Measurements from ENCODE around the gene TRERF1. TPM values are rescaled to one million over a fixed set of nuclear protein-coding genes. Genes with fewer than 3 reads are reported as not detected.
"Not testable (repeated sequence)": the region's sequence is repeated elsewhere in the genome, so short reads cannot be mapped to it uniquely, and the experiment has no call there.

The TRERF1 gene
- total RNA-seq, 5 donors from 2014 or later (not counting 1 experiment from before 2014, with no cell fraction given) = 20.5 to 52.2 (median 25.6) TPM

- DNase-seq (no peak), ATAC-seq (replicated peaks in 1 of 4) (no peak)
- H3K4me3 Mint-ChIP-seq = no peak overlapping the region
- ChIA-PET CTCF (interaction anchor here in 1 of 2 donors (0.5 kb wide), 1 partner anchor 20 kb away, joined by 3 read pairs; no protein-coding TSS in a partner anchor), POLR2A (no interaction called here)
- Histone ChIP-seq H3K4me1 (ENCODE audit: control insufficient read depth in 1 of 2, extremely low read depth in 1 of 2, insufficient read depth in 2 of 2, low read length in 2 of 2) (no peaks in the 10 kb centered on the region), H3K4me3 (ENCODE audit: control insufficient read depth in 1 of 2, extremely low read depth in 1 of 2, low read length in 1 of 2) (no peak overlapping the region), H3K36me3 (ENCODE audit: control insufficient read depth in 2 of 2, extremely low read depth in 1 of 2, insufficient read depth in 1 of 2, low read length in 1 of 2) (no peaks in the 10 kb centered on the region), H3K27me3 (replicated peaks in 1 of 2; ENCODE audit: control insufficient read depth in 2 of 2, extremely low read depth in 1 of 2, insufficient read depth in 2 of 2, low read length in 1 of 2) (no peaks in the 10 kb centered on the region), H3K9me3 (no peaks in the 10 kb centered on the region), H3K27ac (ENCODE audit: low read length) (no peak overlapping the region)
- H3K36me3 Mint-ChIP-seq = no peaks in the 10 kb centered on the region
- H3K4me1 Mint-ChIP-seq = no peaks in the 10 kb centered on the region
- H3K27me3 Mint-ChIP-seq = no peaks in the 10 kb centered on the region
- no peak overlapping the region for H3K27ac Mint-ChIP-seq
- no CpG with 5 or more reads among the region's 1 CpG for WGBS (ENCODE audit: insufficient coverage)
- H3K9me3 Mint-ChIP-seq = no peaks in the 10 kb centered on the region
These were observed 30.4 kb upstream of the TRERF1 start for GRCh38 chr6:42482174-42482573.

GRCh38 chr6:42471714-42472113, 20.0 kb upstream of the TRERF1 start:
- Histone ChIP-seq H3K27ac (ENCODE audit: low read length) (no peak overlapping the region), H3K4me1 (ENCODE audit: control insufficient read depth in 1 of 2, extremely low read depth in 1 of 2, insufficient read depth in 2 of 2, low read length in 2 of 2) (no peaks in the 10 kb centered on the region), H3K4me3 (ENCODE audit: control insufficient read depth in 1 of 2, extremely low read depth in 1 of 2, low read length in 1 of 2) (no peak overlapping the region), H3K27me3 (replicated peaks in 1 of 2; ENCODE audit: control insufficient read depth in 2 of 2, extremely low read depth in 1 of 2, insufficient read depth in 2 of 2, low read length in 1 of 2) (peaks cover 0 to 3% of the 10 kb centered on the region in 2 experiments), H3K36me3 (ENCODE audit: control insufficient read depth in 2 of 2, extremely low read depth in 1 of 2, insufficient read depth in 1 of 2, low read length in 1 of 2) (no peaks in the 10 kb centered on the region), H3K9me3 (peaks cover 4% of the 10 kb centered on the region)
- H3K36me3 Mint-ChIP-seq = peaks cover 13% of the 10 kb centered on the region
- peaks cover 9 to 21% (median 10%) of the 10 kb centered on the region in 3 donors for H3K9me3 Mint-ChIP-seq
- ChIA-PET POLR2A (interaction anchor here in 1 of 2 donors (0.6 kb wide), 2 partner anchors 87 to 311 kb away, joined by 3 to 4 read pairs; no protein-coding TSS in a partner anchor), CTCF (no interaction called here)
- ATAC-seq (replicated peaks in 1 of 4) = no peak
- no peak overlapping the region for H3K4me3 Mint-ChIP-seq
- H3K27ac Mint-ChIP-seq = no peak overlapping the region
- no peaks in the 10 kb centered on the region for H3K27me3 Mint-ChIP-seq
- no CpG with 5 or more reads among the region's 3 CpGs for WGBS (ENCODE audit: insufficient coverage)
- H3K4me1 Mint-ChIP-seq = no peaks in the 10 kb centered on the region
- DNase-seq = no peak

GRCh38 chr6:42471142-42471541, 19.4 kb upstream of the TRERF1 start:
- ATAC-seq (replicated peaks in 1 of 4) = no peak
- Mint-ChIP-seq H3K4me1 (no peaks in the 10 kb centered on the region), H3K9me3 (peaks cover 9 to 21% (median 10%) of the 10 kb centered on the region in 3 donors), H3K27me3 (no peaks in the 10 kb centered on the region), H3K36me3 (peaks cover 13% of the 10 kb centered on the region), H3K27ac (no peak overlapping the region), H3K4me3 (no peak overlapping the region)
- no peak for DNase-seq
- Histone ChIP-seq H3K4me3 (ENCODE audit: control insufficient read depth in 1 of 2, extremely low read depth in 1 of 2, low read length in 1 of 2) (no peak overlapping the region), H3K36me3 (ENCODE audit: control insufficient read depth in 2 of 2, extremely low read depth in 1 of 2, insufficient read depth in 1 of 2, low read length in 1 of 2) (no peaks in the 10 kb centered on the region), H3K9me3 (peaks cover 4% of the 10 kb centered on the region), H3K4me1 (ENCODE audit: control insufficient read depth in 1 of 2, extremely low read depth in 1 of 2, insufficient read depth in 2 of 2, low read length in 2 of 2) (no peaks in the 10 kb centered on the region), H3K27me3 (replicated peaks in 1 of 2; ENCODE audit: control insufficient read depth in 2 of 2, extremely low read depth in 1 of 2, insufficient read depth in 2 of 2, low read length in 1 of 2) (peaks cover 0 to 3% of the 10 kb centered on the region in 2 experiments), H3K27ac (ENCODE audit: low read length) (no peak overlapping the region)
- ChIA-PET CTCF (no interaction called here), POLR2A (no interaction called here)
- 67% methylated on average over 1 of the region's 3 CpGs for WGBS (ENCODE audit: insufficient coverage)

GRCh38 chr6:42468273-42468672, 16.5 kb upstream of the TRERF1 start:
- H3K4me1 Mint-ChIP-seq = peaks cover 0 to 6% (median 0%) of the 10 kb centered on the region in 3 donors
- Histone ChIP-seq H3K36me3 (ENCODE audit: control insufficient read depth in 2 of 2, extremely low read depth in 1 of 2, insufficient read depth in 1 of 2, low read length in 1 of 2) (no peaks in the 10 kb centered on the region), H3K4me1 (ENCODE audit: control insufficient read depth in 1 of 2, extremely low read depth in 1 of 2, insufficient read depth in 2 of 2, low read length in 2 of 2) (no peaks in the 10 kb centered on the region), H3K9me3 (peaks cover 4% of the 10 kb centered on the region), H3K27me3 (replicated peaks in 1 of 2; ENCODE audit: control insufficient read depth in 2 of 2, extremely low read depth in 1 of 2, insufficient read depth in 2 of 2, low read length in 1 of 2) (no peaks in the 10 kb centered on the region), H3K27ac (ENCODE audit: low read length) (no peak overlapping the region), H3K4me3 (ENCODE audit: control insufficient read depth in 1 of 2, extremely low read depth in 1 of 2, low read length in 1 of 2) (no peak overlapping the region)
- ATAC-seq (replicated peaks in 1 of 4) = no peak
- peaks cover 9 to 21% (median 10%) of the 10 kb centered on the region in 3 donors for H3K9me3 Mint-ChIP-seq
- POLR2A ChIA-PET = no interaction called here
- no peak overlapping the region for H3K4me3 Mint-ChIP-seq
- peaks cover 13% of the 10 kb centered on the region for H3K36me3 Mint-ChIP-seq
- no peak overlapping the region for H3K27ac Mint-ChIP-seq
- no CpG with 5 or more reads among the region's 1 CpG for WGBS (ENCODE audit: insufficient coverage)
- H3K27me3 Mint-ChIP-seq = no peaks in the 10 kb centered on the region
- CTCF ChIA-PET = no interaction called here
- DNase-seq = no peak

GRCh38 chr6:42467651-42468050, 15.9 kb upstream of the TRERF1 start:
- WGBS (ENCODE audit: insufficient coverage) = 20% methylated on average over 1 of the region's 1 CpG
- CTCF ChIA-PET = no interaction called here

GRCh38 chr6:42466470-42466869, 14.7 kb upstream of the TRERF1 start:
- H3K4me3 Mint-ChIP-seq; H3K4me3 ChIP-seq (ENCODE audit: control insufficient read depth in 1 of 2, extremely low read depth in 1 of 2, low read length in 1 of 2); H3K27ac ChIP-seq (ENCODE audit: low read length); CTCF ChIA-PET; H3K4me1 ChIP-seq (ENCODE audit: control insufficient read depth in 1 of 2, extremely low read depth in 1 of 2, insufficient read depth in 2 of 2, low read length in 2 of 2); H3K4me1 Mint-ChIP-seq; H3K27ac Mint-ChIP-seq; H3K36me3 ChIP-seq (ENCODE audit: control insufficient read depth in 2 of 2, extremely low read depth in 1 of 2, insufficient read depth in 1 of 2, low read length in 1 of 2); H3K27me3 Mint-ChIP-seq; H3K27me3 ChIP-seq (replicated peaks in 1 of 2; ENCODE audit: control insufficient read depth in 2 of 2, extremely low read depth in 1 of 2, insufficient read depth in 2 of 2, low read length in 1 of 2); POLR2A ChIA-PET; ATAC-seq (replicated peaks in 1 of 4); DNase-seq; H3K9me3 ChIP-seq: not testable (repeated sequence)
- WGBS (ENCODE audit: insufficient coverage) = 98% methylated on average over 8 of the region's 28 CpGs
- Mint-ChIP-seq H3K36me3 (peaks cover 13% of the 10 kb centered on the region), H3K9me3 (peaks cover 9 to 21% (median 10%) of the 10 kb centered on the region in 3 donors)

More at GRCh38 chr6:42467651-42468050, 15.9 kb upstream of the TRERF1 start:
- Histone ChIP-seq H3K4me1 (ENCODE audit: control insufficient read depth in 1 of 2, extremely low read depth in 1 of 2, insufficient read depth in 2 of 2, low read length in 2 of 2) (no peaks in the 10 kb centered on the region), H3K9me3 (peaks cover 4% of the 10 kb centered on the region), H3K27me3 (replicated peaks in 1 of 2; ENCODE audit: control insufficient read depth in 2 of 2, extremely low read depth in 1 of 2, insufficient read depth in 2 of 2, low read length in 1 of 2) (no peaks in the 10 kb centered on the region), H3K27ac (ENCODE audit: low read length) (no peak overlapping the region), H3K36me3 (ENCODE audit: control insufficient read depth in 2 of 2, extremely low read depth in 1 of 2, insufficient read depth in 1 of 2, low read length in 1 of 2) (no peaks in the 10 kb centered on the region), H3K4me3 (ENCODE audit: control insufficient read depth in 1 of 2, extremely low read depth in 1 of 2, low read length in 1 of 2) (no peak overlapping the region)
- peaks cover 9 to 21% (median 10%) of the 10 kb centered on the region in 3 donors for H3K9me3 Mint-ChIP-seq
- peaks cover 0 to 6% (median 0%) of the 10 kb centered on the region in 3 donors for H3K4me1 Mint-ChIP-seq
- no peak overlapping the region for H3K27ac Mint-ChIP-seq
- peaks cover 13% of the 10 kb centered on the region for H3K36me3 Mint-ChIP-seq
- no peaks in the 10 kb centered on the region for H3K27me3 Mint-ChIP-seq
- DNase-seq (no peak), ATAC-seq (replicated peaks in 1 of 4) (no peak)
- H3K4me3 Mint-ChIP-seq = no peak overlapping the region
- POLR2A ChIA-PET = no interaction called here
